Suprapubic skin (tissue), 4 donors: ENCODE results near the gene TDRD9. TPM values are rescaled to one million over a fixed set of nuclear protein-coding genes. Genes with fewer than 3 reads are reported as not detected.

Experiments used
- DNase-seq, 2 donors: peaks; one replicate each; pipeline ENCODE4 v3.0.0-alpha.2; 2019; ENCODE audit warnings: low spot score in 2 of 2
- H3K27ac ChIP-seq: fragments of 200-600 bp; sonication (generic); one replicate; pipeline ENCODE4 v1.5.1; 2019
- H3K27me3 ChIP-seq: fragments of 200-600 bp; sonication (generic); one replicate; pipeline ENCODE4 v1.5.1; 2019
- H3K36me3 ChIP-seq: fragments of 200-600 bp; sonication (generic); one replicate; pipeline ENCODE4 v1.5.1; 2019
- H3K4me1 ChIP-seq: fragments of 200-600 bp; sonication (generic); one replicate; pipeline ENCODE4 v1.5.1; 2019
- H3K4me3 ChIP-seq: fragments of 200-600 bp; sonication (generic); one replicate; pipeline ENCODE4 v1.5.1; 2019; ENCODE audit warnings: mild to moderate bottlenecking
- H3K9me3 ChIP-seq: fragments of 200-600 bp; sonication (generic); one replicate; pipeline ENCODE4 v1.5.1; 2019
- EP300 ChIP-seq: sonication (generic); formaldehyde crosslinking; IDR thresholded peaks from one replicate; pipeline ENCODE4 v1.6.1; 2017; ENCODE audit warnings: antibody characterized with exemption
- POLR2A ChIP-seq, 2 donors: fragments of 450-650 bp; IDR thresholded peaks; one replicate each; pipeline ENCODE4 v1.6.1; 2017; ENCODE audit warnings: antibody characterized with exemption in 2 of 2, mild to moderate bottlenecking in 2 of 2, moderate library complexity in 2 of 2
- POLR2AphosphoS5 ChIP-seq, 3 donors: sonication (generic); formaldehyde crosslinking; IDR thresholded peaks; one replicate each; pipeline ENCODE4 v1.6.1; 2017; ENCODE audit warnings: antibody characterized with exemption in 3 of 3
- WGBS: methylation state at CpG from one replicate; pipeline ENCODE4 v1.1.5; 2018; 5-methylcytosine and 5-hydroxymethylcytosine counted together
- total RNA-seq, 4 donors: library from RNA; depleted of rRNA; stranded (reverse); fragments of >200 nt; gene quantifications; one replicate each; pipeline ENCODE4 v1.1.0, GENCODE V29; 2016
- TF ChIP-seq, protein P1 (sequence below), 2 donors: fragments of 200-600 bp in 1 of 2; fragments of 450-650 bp in 1 of 2; sonication (generic) in 1 of 2; IDR thresholded peaks; one replicate each; pipeline ENCODE4 v1.5.1; 2016 to 2019; ENCODE audit warnings: antibody characterized with exemption in 2 of 2, mild to moderate bottlenecking in 1 of 2, moderate library complexity in 1 of 2

The TDRD9 gene
- total RNA-seq, 4 donors from 2014 or later = 1.0 to 1.7 TPM; not detected in 2

DNA sequence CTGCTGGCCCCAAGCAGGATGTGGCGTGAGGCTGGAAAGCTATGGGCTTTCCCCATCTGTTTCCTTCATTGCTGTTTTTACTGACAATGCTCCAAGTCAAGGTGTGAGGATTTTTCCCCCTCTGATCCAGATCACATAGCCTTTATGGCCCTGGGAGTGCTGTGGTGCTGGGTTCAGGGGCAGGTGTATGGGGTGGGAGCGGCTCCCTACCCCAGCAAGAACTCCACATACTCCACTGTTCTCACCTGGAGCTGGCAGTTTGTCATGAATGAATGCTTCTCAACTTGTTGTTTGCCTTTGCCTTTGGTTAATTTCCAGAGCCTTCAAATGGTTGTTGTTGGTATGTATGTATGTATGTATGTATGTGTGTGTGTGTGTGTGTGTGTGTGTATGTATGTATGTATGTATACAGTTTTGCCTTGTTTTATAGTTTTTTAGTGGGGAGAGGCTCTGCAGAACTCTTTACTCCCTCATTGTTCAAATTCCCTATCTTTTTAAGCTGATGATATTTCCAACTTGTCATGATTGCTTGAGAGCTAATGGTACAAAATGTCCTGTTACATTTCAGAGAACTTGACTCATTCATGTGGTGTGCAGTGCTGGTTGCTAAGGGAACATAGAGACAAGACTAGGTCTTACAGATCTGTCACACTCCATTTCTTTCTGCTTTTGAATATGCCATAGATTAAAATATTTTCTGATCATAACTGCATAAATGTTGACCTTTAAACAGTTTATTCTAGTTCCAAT, 120.7 kb downstream of the TDRD9 start:
- no peak for TF ChIP-seq EP300
- TF ChIP-seq POLR2AphosphoS5 (IDR thresholded peaks at IDR 0.05) = no peak
- TF ChIP-seq POLR2A (IDR thresholded peaks at IDR 0.05) = no peak
- TF ChIP-seq, protein P1, sequence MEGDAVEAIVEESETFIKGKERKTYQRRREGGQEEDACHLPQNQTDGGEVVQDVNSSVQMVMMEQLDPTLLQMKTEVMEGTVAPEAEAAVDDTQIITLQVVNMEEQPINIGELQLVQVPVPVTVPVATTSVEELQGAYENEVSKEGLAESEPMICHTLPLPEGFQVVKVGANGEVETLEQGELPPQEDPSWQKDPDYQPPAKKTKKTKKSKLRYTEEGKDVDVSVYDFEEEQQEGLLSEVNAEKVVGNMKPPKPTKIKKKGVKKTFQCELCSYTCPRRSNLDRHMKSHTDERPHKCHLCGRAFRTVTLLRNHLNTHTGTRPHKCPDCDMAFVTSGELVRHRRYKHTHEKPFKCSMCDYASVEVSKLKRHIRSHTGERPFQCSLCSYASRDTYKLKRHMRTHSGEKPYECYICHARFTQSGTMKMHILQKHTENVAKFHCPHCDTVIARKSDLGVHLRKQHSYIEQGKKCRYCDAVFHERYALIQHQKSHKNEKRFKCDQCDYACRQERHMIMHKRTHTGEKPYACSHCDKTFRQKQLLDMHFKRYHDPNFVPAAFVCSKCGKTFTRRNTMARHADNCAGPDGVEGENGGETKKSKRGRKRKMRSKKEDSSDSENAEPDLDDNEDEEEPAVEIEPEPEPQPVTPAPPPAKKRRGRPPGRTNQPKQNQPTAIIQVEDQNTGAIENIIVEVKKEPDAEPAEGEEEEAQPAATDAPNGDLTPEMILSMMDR (IDR thresholded peaks at IDR 0.05) = no peak
- DNase-seq = no peak
- no peaks in the 10 kb centered on the region for H3K4me1 ChIP-seq
- no peaks in the 10 kb centered on the region for H3K27me3 ChIP-seq
- no peaks in the 10 kb centered on the region for H3K36me3 ChIP-seq
- no peaks in the 10 kb centered on the region for H3K9me3 ChIP-seq
- peak overlapping the region; percentile 64 for H3K27ac ChIP-seq
- H3K4me3 ChIP-seq = no peak overlapping the region
- 72% methylated on average over 2 of the region's 2 CpGs for WGBS

DNA sequence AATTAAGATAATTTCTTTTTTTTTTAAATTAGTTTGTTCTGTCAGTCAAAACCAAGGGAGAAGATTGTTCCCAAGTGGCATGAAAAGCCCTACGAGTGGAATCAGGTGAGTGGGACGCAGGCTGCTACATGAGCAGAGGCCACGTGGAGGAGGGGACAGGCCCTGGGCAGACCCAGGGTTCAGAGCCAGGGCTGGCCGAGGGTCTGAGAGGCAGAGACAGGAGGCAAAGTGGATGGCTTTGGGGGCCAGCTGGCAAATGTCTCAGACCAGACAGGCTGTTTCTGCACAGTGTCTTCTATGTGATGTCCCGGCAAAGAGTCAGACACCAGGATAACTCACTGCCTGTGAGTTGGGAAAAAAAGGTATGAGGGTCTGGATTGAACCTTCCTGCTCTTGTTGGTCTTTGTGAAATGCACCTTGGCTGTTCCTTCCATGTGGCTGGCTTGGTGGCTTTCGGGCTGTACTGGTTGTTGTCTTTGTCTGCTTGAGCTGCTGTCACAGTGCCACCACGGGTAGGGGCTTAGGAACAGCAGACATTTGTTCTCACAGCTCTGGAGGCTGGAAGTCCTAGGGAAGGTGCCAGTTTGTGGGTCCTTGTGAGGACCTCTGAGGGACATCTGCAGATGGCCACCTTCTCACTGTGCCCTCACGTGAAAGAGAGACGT, 121.5 kb downstream of the TDRD9 start:
- TF ChIP-seq EP300 = no peak
- TF ChIP-seq, protein P1 (IDR thresholded peaks at IDR 0.05) = no peak
- TF ChIP-seq POLR2AphosphoS5 (IDR thresholded peaks at IDR 0.05) = no peak
- no peak for TF ChIP-seq POLR2A (IDR thresholded peaks at IDR 0.05)
- no peaks in the 10 kb centered on the region for H3K4me1 ChIP-seq
- H3K27ac ChIP-seq = peak overlapping the region; percentile 63
- 78% methylated on average over 9 of the region's 9 CpGs for WGBS
- no peak for DNase-seq
- H3K9me3 ChIP-seq = no peaks in the 10 kb centered on the region
- H3K27me3 ChIP-seq = no peaks in the 10 kb centered on the region
- H3K36me3 ChIP-seq = no peaks in the 10 kb centered on the region
- H3K4me3 ChIP-seq = no peak overlapping the region

DNA sequence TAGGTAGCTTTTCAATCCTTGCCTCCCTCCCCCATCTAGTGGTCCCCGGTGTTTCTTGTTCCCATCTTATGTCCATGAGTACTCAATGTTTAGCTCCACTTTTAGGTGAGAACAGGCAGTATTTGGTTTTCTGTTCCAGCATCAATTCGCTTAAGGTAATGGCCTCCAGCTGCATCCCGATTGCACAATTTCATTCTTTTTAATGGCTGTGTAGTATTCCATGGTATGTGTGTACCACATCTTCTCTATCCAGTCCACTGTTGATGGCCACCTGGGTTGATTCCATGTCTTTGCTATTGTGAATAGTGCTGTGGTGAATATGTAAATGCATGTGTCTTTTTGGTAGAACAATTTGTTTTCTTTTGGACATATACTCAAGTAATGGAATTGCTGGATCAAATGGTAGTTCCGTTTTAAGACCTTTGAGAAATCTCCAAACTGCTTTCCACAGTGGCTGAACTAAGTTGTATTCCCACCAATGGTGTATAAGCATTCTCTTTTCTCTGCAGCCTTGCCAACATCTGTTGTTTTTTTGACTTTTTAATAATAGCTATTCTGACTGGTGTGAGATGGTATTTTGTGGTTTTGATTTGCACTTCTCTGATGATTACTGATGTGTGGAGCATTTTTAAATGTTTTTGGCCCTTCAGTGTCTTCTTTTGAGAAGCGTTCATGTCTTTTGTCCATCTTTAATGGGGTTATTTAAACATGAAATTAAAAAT, 123.0 kb downstream of the TDRD9 start:
- DNase-seq = no peak
- Histone ChIP-seq H3K4me1 (no peaks in the 10 kb centered on the region), H3K27ac (no peak overlapping the region), H3K27me3 (no peaks in the 10 kb centered on the region), H3K36me3 (no peaks in the 10 kb centered on the region), H3K4me3 (no peak overlapping the region), H3K9me3 (no peaks in the 10 kb centered on the region)
- TF ChIP-seq POLR2AphosphoS5 (IDR thresholded peaks at IDR 0.05) (no peak), POLR2A (IDR thresholded peaks at IDR 0.05) (no peak), EP300 (no peak)
- TF ChIP-seq, protein P1 (IDR thresholded peaks at IDR 0.05) = no peak
- WGBS = 88% methylated on average over 5 of the region's 5 CpGs

DNA sequence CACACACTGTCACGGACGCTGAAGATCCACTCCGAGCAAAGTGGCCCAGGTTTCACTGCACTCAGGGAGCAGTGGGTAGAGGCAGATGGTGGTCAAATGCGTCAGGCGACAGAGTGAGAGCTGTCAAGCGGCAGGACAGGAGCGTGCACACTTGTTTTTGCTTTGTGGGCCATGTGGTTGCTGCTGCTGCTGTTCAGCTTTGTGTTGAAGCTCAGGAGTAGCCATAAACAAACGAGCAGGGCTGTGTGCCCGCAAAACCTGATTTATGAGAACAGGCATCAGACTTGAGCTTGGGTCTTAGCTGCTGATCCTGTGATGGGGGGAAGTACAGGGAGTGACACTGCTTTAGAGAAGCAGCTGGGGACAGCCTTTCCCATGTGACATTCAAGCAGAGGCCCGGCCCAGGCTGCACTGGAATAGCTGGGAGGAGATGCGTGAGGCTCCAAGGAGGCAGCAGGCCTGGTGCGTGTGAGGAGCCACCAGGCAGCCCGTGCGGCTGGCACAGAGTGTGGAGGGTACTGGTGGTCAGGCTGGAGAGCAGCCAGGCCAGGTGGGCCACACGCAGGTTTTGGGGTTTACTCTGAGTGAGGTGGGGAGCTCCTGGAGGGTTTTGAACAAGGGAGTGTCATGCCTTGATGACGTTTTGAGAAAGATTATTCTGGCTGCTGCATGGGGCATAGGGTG, 126.1 kb downstream of the TDRD9 start:
- DNase-seq = no peak
- H3K4me1 ChIP-seq = no peaks in the 10 kb centered on the region
- H3K36me3 ChIP-seq = no peaks in the 10 kb centered on the region
- no peak for TF ChIP-seq EP300
- no peak for TF ChIP-seq POLR2AphosphoS5 (IDR thresholded peaks at IDR 0.05)
- TF ChIP-seq, protein P1 (IDR thresholded peaks at IDR 0.05) = no peak
- no peak for TF ChIP-seq POLR2A (IDR thresholded peaks at IDR 0.05)
- no peaks in the 10 kb centered on the region for H3K9me3 ChIP-seq
- 81% methylated on average over 16 of the region's 16 CpGs for WGBS
- H3K27ac ChIP-seq = no peak overlapping the region
- H3K4me3 ChIP-seq = no peak overlapping the region
- no peaks in the 10 kb centered on the region for H3K27me3 ChIP-seq
